HL-60 (cell line): Measurements from ENCODE around the gene FNBP1L.

Experiments used
- CTCF ChIP-seq: IDR thresholded peaks from one replicate; pipeline ENCODE4 v1.5.1; 2011; ENCODE audit warnings: low read length, control low read depth, inconsistent platforms; ENCODE audit not compliant: insufficient read depth
- POLR2AphosphoS5 ChIP-seq: IDR thresholded peaks from 2 replicates; pipeline ENCODE4 v1.6.1; 2012; ENCODE audit warnings: low read depth
- REST ChIP-seq: IDR thresholded peaks from 2 replicates; pipeline ENCODE4 v1.6.1; 2012; ENCODE audit warnings: low read depth; ENCODE audit not compliant: insufficient replicate concordance

DNA sequence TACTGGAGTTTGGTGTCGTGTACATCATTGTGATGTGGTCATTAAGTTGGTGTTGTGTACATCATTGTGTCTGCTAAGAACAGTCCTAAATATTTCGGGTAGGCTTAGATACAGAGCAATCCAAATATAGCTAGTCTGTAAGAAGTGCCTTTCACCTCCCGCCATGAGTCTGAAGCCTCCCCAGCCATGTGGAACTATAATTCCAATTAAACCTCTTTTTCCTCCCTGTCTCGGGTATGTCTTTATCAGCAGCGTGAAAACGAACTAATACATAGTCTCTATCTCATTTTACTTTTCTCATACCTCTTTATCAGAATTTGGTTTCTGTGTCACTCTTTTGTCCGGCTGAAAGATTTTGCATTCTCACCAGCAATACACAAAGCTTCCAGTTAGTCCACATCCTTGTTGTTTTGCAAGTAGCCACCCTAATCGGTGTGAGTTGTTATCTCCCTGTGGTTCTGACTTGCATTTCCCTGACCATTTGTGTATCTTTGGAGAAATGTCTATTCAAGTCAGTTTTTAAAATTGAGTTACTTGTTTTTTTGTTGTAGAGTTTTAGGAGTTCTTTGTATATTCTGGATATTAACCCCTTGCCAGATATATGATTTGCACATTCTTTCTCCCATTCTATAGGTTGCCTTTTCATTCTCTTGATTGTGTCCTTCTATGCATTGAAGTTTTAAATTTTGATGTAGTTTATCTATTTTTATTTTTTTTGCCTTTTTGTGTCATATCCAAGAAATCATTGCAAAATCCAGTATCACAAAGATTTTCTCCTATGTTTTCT, 56.5 kb downstream of the FNBP1L start:
- TF ChIP-seq POLR2AphosphoS5 (no peak), CTCF (no peak), REST (no peak)
